HG03571 (cell line): ENCODE measurements around the gene C2orf80.
"Not testable (repeated sequence)": the region's sequence is repeated elsewhere in the genome, so short reads cannot be mapped to it uniquely, and the experiment has no call there.

Experiments used
- ATAC-seq: cut with Tn5 transposase; IDR thresholded peaks from one replicate; pipeline ENCODE4 v1.9.1; 2021; ENCODE audit not compliant: unreplicated experiment

C2orf80 gene

GRCh38 chr2:208189810-208190503 lies at the start of gene C2orf80:
Gene C2orf80, minus strand, starts transcription at chr2:208190030. Its CDS starts 3,044 bp downstream, at chr2:208186986.
- no peak for ATAC-seq

GRCh38 chr2:208235860-208236259 lies 46.0 kb upstream of the C2orf80 start:
- ATAC-seq, result no peak

- ATAC-seq, result no peak
Measured at GRCh38 chr2:208234786-208235185, 45.0 kb upstream of the C2orf80 start.

GRCh38 chr2:208228476-208228875 lies 38.6 kb upstream of the C2orf80 start:
- no peak for ATAC-seq

GRCh38 chr2:208227581-208228232 lies 37.9 kb upstream of the C2orf80 start:
- no peak for ATAC-seq

- no peak for ATAC-seq
Measured at GRCh38 chr2:208224802-208225201, 35.0 kb upstream of the C2orf80 start.

- ATAC-seq, result no peak
Measured at GRCh38 chr2:208222351-208222750, 32.5 kb upstream of the C2orf80 start.

- ATAC-seq, result not testable (repeated sequence)
Measured at GRCh38 chr2:208221873-208222272, 32.0 kb upstream of the C2orf80 start.

- no peak for ATAC-seq
Measured at GRCh38 chr2:208210688-208211451, 21.0 kb upstream of the C2orf80 start.

- no peak for ATAC-seq
Measured at GRCh38 chr2:208208335-208209085, 18.7 kb upstream of the C2orf80 start.

- ATAC-seq, result no peak
Measured at GRCh38 chr2:208207769-208208168, 17.9 kb upstream of the C2orf80 start.

GRCh38 chr2:208204166-208204565 lies 14.3 kb upstream of the C2orf80 start:
- no peak for ATAC-seq

- ATAC-seq, result no peak
Measured at GRCh38 chr2:208195531-208195930, 5.7 kb upstream of the C2orf80 start.

GRCh38 chr2:208192611-208193236 lies 2.9 kb upstream of the C2orf80 start:
- ATAC-seq, result no peak

GRCh38 chr2:208189069-208189809 lies 591 bp downstream of the C2orf80 start:
- ATAC-seq, result no peak

GRCh38 chr2:208186893-208187292 lies 2.9 kb downstream of the C2orf80 start:
- no peak for ATAC-seq

GRCh38 chr2:208186465-208186864 lies 3.4 kb downstream of the C2orf80 start:
- no peak for ATAC-seq

- ATAC-seq, result no peak
Measured at GRCh38 chr2:208183972-208184705, 5.7 kb downstream of the C2orf80 start.

- ATAC-seq, result no peak
Measured at GRCh38 chr2:208183526-208183925, 6.3 kb downstream of the C2orf80 start.
